Measurements from ENCODE around the gene CEP170B.
A peak's percentile ranks its signal among the peaks of the same experiment; 100 is the strongest.
"Not testable (repeated sequence)": the region's sequence is repeated elsewhere in the genome, so short reads cannot be mapped to it uniquely, and the experiment has no call there.

The CEP170B gene

GRCh38 chr14:104913435-104913834 is 48.4 kb downstream of the CEP170B start:
- DNase-seq (ENCODE audit: low read depth): no peak
- no peak overlapping the region for H3K4me3 ChIP-seq (ENCODE audit: low read depth, low read length)
- no peak for TF ChIP-seq CTCF (IDR thresholded peaks at IDR 0.05; ENCODE audit: low read depth, low read length, missing control alignments)

- H3K4me3 ChIP-seq (ENCODE audit: low read depth, low read length): no peak overlapping the region
- TF ChIP-seq CTCF (IDR thresholded peaks at IDR 0.05; ENCODE audit: low read depth, low read length, missing control alignments): no peak
- DNase-seq (ENCODE audit: low read depth): no peak
Observed at GRCh38 chr14:104917116-104917515, 52.0 kb downstream of the CEP170B start.

- TF ChIP-seq CTCF (IDR thresholded peaks at IDR 0.05; ENCODE audit: low read depth, low read length, missing control alignments): no peak
- DNase-seq (ENCODE audit: low read depth): no peak
- no peak overlapping the region for H3K4me3 ChIP-seq (ENCODE audit: low read depth, low read length)
Observed at GRCh38 chr14:104917993-104918392, 52.9 kb downstream of the CEP170B start.

GRCh38 chr14:104919152-104919992 is 54.3 kb downstream of the CEP170B start:
- not testable (repeated sequence) for DNase-seq (ENCODE audit: low read depth); H3K4me3 ChIP-seq (ENCODE audit: low read depth, low read length)

- TF ChIP-seq CTCF (IDR thresholded peaks at IDR 0.05; ENCODE audit: low read depth, low read length, missing control alignments): no peak
- no peak for DNase-seq (ENCODE audit: low read depth)
- H3K4me3 ChIP-seq (ENCODE audit: low read depth, low read length): no peak overlapping the region
Observed at GRCh38 chr14:104919993-104920315, 54.9 kb downstream of the CEP170B start.

GRCh38 chr14:104923640-104924420 is 58.8 kb downstream of the CEP170B start:
- TF ChIP-seq CTCF (IDR thresholded peaks at IDR 0.05; ENCODE audit: low read depth, low read length, missing control alignments): no peak
- no peak for DNase-seq (ENCODE audit: low read depth)
- H3K4me3 ChIP-seq (ENCODE audit: low read depth, low read length): no peak overlapping the region

- H3K4me3 ChIP-seq (ENCODE audit: low read depth, low read length): peak within 1 kb of the TSS; percentile 61
- peak; percentile 43 for DNase-seq (ENCODE audit: low read depth)
- TF ChIP-seq CTCF (IDR thresholded peaks at IDR 0.05; ENCODE audit: low read depth, low read length, missing control alignments): no peak
Observed at GRCh38 chr14:104924421-104925213, 59.5 kb downstream of the CEP170B start, which contains the start of gene PLD4. Gene PLD4 (plus strand): TSS chr14:104924879. CDS start chr14:104927141, 2,262 bp downstream.

Measured in GM12864 (cell line).